Mucosa of descending colon (tissue), 3 donors: Measurements from ENCODE around the gene ARV1. TPM values are rescaled to one million over a fixed set of nuclear protein-coding genes. Genes with fewer than 3 reads are reported as not detected.

Experiments
- ATAC-seq: fragments of 200-7000 bp; cut with Tn5 transposase; one replicate; pipeline ENCODE4 v1.9.1; 2020; ENCODE audit warnings: mild to moderate bottlenecking, moderate library complexity
- DNase-seq, 3 donors: peaks; one replicate each; pipeline ENCODE4 v3.0.0-alpha.2; 2020
- H3K36me3 ChIP-seq: fragments of 200-600 bp; one replicate; pipeline ENCODE4 v1.8.0; 2021; ENCODE audit warnings: low read depth, mild to moderate bottlenecking
- H3K4me1 ChIP-seq: fragments of 200-600 bp; one replicate; pipeline ENCODE4 v1.8.0; 2021; ENCODE audit warnings: low read depth, mild to moderate bottlenecking
- H3K4me3 ChIP-seq: fragments of 200-600 bp; one replicate; pipeline ENCODE4 v1.8.0; 2021; ENCODE audit warnings: mild to moderate bottlenecking
- H3K9me3 ChIP-seq: fragments of 200-600 bp; one replicate; pipeline ENCODE4 v1.8.0; 2021; ENCODE audit warnings: mild to moderate bottlenecking
- CTCF ChIP-seq: fragments of 200-600 bp; IDR thresholded peaks from one replicate; pipeline ENCODE4 v1.8.0; 2022; ENCODE audit warnings: antibody characterized with exemption, mild to moderate bottlenecking
- intact Hi-C, 2 donors: fragments of 100-400 bp; cut with DNase I in 1 of 2; cut with micrococcal nuclease in 1 of 2; formaldehyde crosslinking; loops; one replicate each; pipeline versions ENCODE4 v1.11.0 to v1.11.1; 2022; cut with DNase I, micrococcal nuclease
- total RNA-seq, 3 donors: library from RNA; stranded (reverse); fragmentation: NEBNext Ultra II Directional in 2 of 3; extraction: Animal tissue kit (Norgen Biotek cat#: 25700) in 2 of 3; gene quantifications; one replicate each; pipeline versions ENCODE4 v1.2.1 to v1.2.4, GENCODE V29; 2021 to 2023
- donor health status: DM: no; HTN: no; CAD: no; lungs with moderate emphysema.
- donor health status: DM: no; HTN: no; CAD: no.
- donor health status: DM: no; HTN: yes; CAD: no.

The ARV1 gene
- total RNA-seq, 3 donors from 2014 or later: 22.4 to 33.2 (median 30.3) TPM

GRCh38 chr1:231036416-231036815, 57.5 kb downstream of the ARV1 start:
- no peak for TF ChIP-seq CTCF

GRCh38 chr1:231037585-231038517, 59.0 kb downstream of the ARV1 start:
- no peak for TF ChIP-seq CTCF
- DNase-seq (no peak), ATAC-seq (no peak)
- H3K4me1 ChIP-seq: peaks cover 8% of the 10 kb centered on the region
- no peaks in the 10 kb centered on the region for H3K9me3 ChIP-seq
- no peaks in the 10 kb centered on the region for H3K36me3 ChIP-seq
- intact Hi-C loops: no loop called here
- H3K4me3 ChIP-seq: no peak overlapping the region

More at GRCh38 chr1:231036416-231036815, 57.5 kb downstream of the ARV1 start:
- no peak overlapping the region for H3K4me3 ChIP-seq
- no peaks in the 10 kb centered on the region for H3K9me3 ChIP-seq
- DNase-seq: no peak
- peaks cover 8% of the 10 kb centered on the region for H3K4me1 ChIP-seq
- intact Hi-C loops: no loop called here
- ATAC-seq: no peak
- no peaks in the 10 kb centered on the region for H3K36me3 ChIP-seq

GRCh38 chr1:231039161-231040018, 60.5 kb downstream of the ARV1 start:
- DNase-seq (peak; percentile 33 to 61 (median 59)), ATAC-seq (peak; percentile 70)
- intact Hi-C loops: no loop called here
- no peak for TF ChIP-seq CTCF
- H3K36me3 ChIP-seq: no peaks in the 10 kb centered on the region
- H3K4me3 ChIP-seq: peak overlapping the region; percentile 42
- peaks cover 8% of the 10 kb centered on the region for H3K4me1 ChIP-seq
- H3K9me3 ChIP-seq: no peaks in the 10 kb centered on the region

GRCh38 chr1:231040019-231040799, 61.3 kb downstream of the ARV1 start, which contains the start of gene FAM89A:
Gene FAM89A (minus strand): TSS chr1:231040254. CDS start chr1:231040211, 43 bp downstream.
- peak within 1 kb of the TSS; percentile 42 for H3K4me3 ChIP-seq
- TF ChIP-seq CTCF: no peak
- ATAC-seq: peak; percentile 88
- peak; percentile 73 to 79 (median 79) for DNase-seq
- no peaks in the 10 kb centered on the region for H3K9me3 ChIP-seq
- H3K4me1 ChIP-seq: peaks cover 8% of the 10 kb centered on the region
- intact Hi-C loops: no loop called here
- no peaks in the 10 kb centered on the region for H3K36me3 ChIP-seq
